Activated naive CD4-positive, alpha-beta T cell treated with anti-CD3 and anti-CD28 coated beads for 36 hours (primary cell): ENCODE results near the gene COL10A1. TPM values are rescaled to one million over a fixed set of nuclear protein-coding genes. Genes with fewer than 3 reads are reported as not detected.

ENCODE experiments used
- CTCF ChIA-PET: fragments of 350-600 bp; sonication (Branson Sonifier 250); formaldehyde crosslinking; loops from one replicate; lab custom pipeline; 2021; ENCODE audit warnings: antibody characterized with exemption; lab: Charles Lee
- DNase-seq: peaks from one replicate; pipeline ENCODE4 v3.0.0-alpha.2; 2020
- H3K27ac Mint-ChIP-seq: one replicate; pipeline ENCODE4 v1.8.0; 2021; ENCODE audit warnings: mild to moderate bottlenecking, mixed read lengths
- H3K27me3 Mint-ChIP-seq: one replicate; pipeline ENCODE4 v1.8.0; 2021; ENCODE audit warnings: low read depth, mixed read lengths
- H3K36me3 Mint-ChIP-seq: one replicate; pipeline ENCODE4 v1.8.0; 2021; ENCODE audit warnings: low read depth, mixed read lengths
- H3K4me1 Mint-ChIP-seq: one replicate; pipeline ENCODE4 v1.8.0; 2021; ENCODE audit warnings: low read depth, mixed read lengths
- H3K4me3 Mint-ChIP-seq: one replicate; pipeline ENCODE4 v1.8.0; 2021; ENCODE audit warnings: mild to moderate bottlenecking, moderate library complexity, mixed read lengths
- H3K9me3 Mint-ChIP-seq: one replicate; pipeline ENCODE4 v1.8.0; 2021; ENCODE audit warnings: mixed read lengths
- intact Hi-C: fragments of 100-400 bp; cut with micrococcal nuclease; formaldehyde crosslinking; loops from one replicate; pipeline ENCODE4 v1.15.1; 2023
- total RNA-seq, 2 experiments: library from RNA; stranded (reverse); gene quantifications; one replicate each; pipeline ENCODE4 v1.2.3, GENCODE V29; 2021

COL10A1 gene
- total RNA-seq, 2 experiments from 2014 or later = not detected

GRCh38 chr6:116154887-116155286, 29.0 kb upstream of the COL10A1 start:
- H3K27ac Mint-ChIP-seq = no peak overlapping the region
- CTCF ChIA-PET = no interaction called here
- no peak for DNase-seq

GRCh38 chr6:116152620-116153019, 26.7 kb upstream of the COL10A1 start:
- intact Hi-C loops = no loop called here
- DNase-seq = no peak
- H3K27me3 Mint-ChIP-seq = no peaks in the 10 kb centered on the region
- H3K4me1 Mint-ChIP-seq = peaks cover 5% of the 10 kb centered on the region
- H3K4me3 Mint-ChIP-seq = no peak overlapping the region
- no peak overlapping the region for H3K27ac Mint-ChIP-seq
- no peaks in the 10 kb centered on the region for H3K9me3 Mint-ChIP-seq
- peaks cover 11% of the 10 kb centered on the region for H3K36me3 Mint-ChIP-seq
- CTCF ChIA-PET = no interaction called here

More at GRCh38 chr6:116154887-116155286, 29.0 kb upstream of the COL10A1 start:
- H3K9me3 Mint-ChIP-seq = peaks cover 4% of the 10 kb centered on the region
- no peaks in the 10 kb centered on the region for H3K27me3 Mint-ChIP-seq
- peaks cover 23% of the 10 kb centered on the region for H3K36me3 Mint-ChIP-seq
- H3K4me3 Mint-ChIP-seq = no peak overlapping the region
- intact Hi-C loops = no loop called here
- H3K4me1 Mint-ChIP-seq = peaks cover 5% of the 10 kb centered on the region

DNA sequence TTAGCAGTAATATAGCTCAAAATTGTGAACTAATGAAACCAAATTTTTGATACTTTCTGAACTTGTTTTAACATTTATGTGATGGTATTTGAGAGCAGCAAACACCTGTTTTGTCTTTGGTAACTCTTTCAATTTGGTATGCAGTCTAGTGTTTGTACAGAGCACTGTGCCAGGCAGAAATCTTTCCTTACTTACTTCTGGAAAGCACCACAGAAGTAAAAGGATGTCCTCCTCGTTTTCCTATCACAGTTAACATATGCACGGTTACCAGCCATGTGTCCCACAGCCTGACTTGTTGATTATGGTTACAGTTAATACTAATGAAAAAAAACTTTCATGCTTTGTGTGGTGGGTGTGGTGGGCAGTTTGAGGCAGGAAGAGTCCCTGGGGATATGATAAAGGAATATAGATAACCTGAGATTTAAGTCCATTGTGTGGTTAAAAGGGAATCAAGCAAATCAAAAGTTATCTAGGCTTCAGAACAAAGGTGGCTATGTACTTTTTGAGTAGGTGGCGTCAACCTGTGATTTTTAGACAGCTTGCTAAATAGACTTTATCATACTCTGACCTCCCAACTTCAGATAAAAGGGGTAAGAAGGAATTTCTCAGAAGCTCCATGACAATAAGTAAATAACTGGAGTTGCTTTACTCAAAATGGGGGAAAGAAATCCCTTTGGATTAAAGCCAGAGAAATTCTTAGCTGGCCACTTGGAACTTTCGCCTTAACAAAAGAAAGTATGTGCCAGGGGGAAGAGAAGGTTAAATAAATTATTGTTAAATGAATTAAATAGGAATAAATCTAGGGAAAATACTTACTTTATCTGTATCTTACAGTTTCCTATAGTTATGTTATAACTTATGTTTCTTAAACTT, 20.1 kb upstream of the COL10A1 start:
- Mint-ChIP-seq H3K9me3 (no peaks in the 10 kb centered on the region), H3K36me3 (peaks cover 6% of the 10 kb centered on the region), H3K27ac (no peak overlapping the region), H3K4me3 (no peak overlapping the region), H3K27me3 (no peaks in the 10 kb centered on the region), H3K4me1 (no peaks in the 10 kb centered on the region)
- CTCF ChIA-PET = interaction anchor here (0.7 kb wide), 1 partner anchor 32 kb away, joined by 3 read pairs; no protein-coding TSS in a partner anchor
- DNase-seq = no peak
- intact Hi-C loops = loop anchor here (10.0 kb wide), 1 partner anchor 861 kb away; no protein-coding TSS in a partner anchor

- CTCF ChIA-PET = no interaction called here
- intact Hi-C loops = loop anchor here (10.0 kb wide), 1 partner anchor 860 kb away; no protein-coding TSS in a partner anchor
- Mint-ChIP-seq H3K36me3 (peaks cover 7% of the 10 kb centered on the region), H3K4me1 (no peaks in the 10 kb centered on the region), H3K27me3 (no peaks in the 10 kb centered on the region), H3K4me3 (no peak overlapping the region), H3K27ac (no peak overlapping the region), H3K9me3 (no peaks in the 10 kb centered on the region)
- no peak for DNase-seq
Measured at GRCh38 chr6:116144605-116145004, 18.7 kb upstream of the COL10A1 start.

DNA sequence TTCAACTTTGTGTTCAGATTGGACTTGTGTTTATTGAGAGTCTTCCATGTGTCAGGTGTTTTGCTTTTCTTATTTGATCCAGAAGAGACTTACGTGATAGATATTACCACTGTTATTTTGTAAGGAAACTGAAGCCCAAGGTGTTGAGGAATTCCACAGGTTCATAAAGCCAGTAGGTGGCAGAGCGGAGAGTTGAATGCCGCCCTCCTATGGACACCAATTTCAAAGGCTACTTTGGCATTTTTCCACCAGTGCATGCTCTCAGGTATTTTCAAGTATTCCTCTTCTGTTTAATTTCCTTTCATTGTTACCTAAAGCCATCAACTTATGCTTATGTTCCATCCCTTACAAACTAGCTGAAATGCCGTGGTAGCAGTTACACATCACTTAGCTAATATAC, 14.0 kb upstream of the COL10A1 start:
- intact Hi-C loops = loop anchor here (10.0 kb wide), 1 partner anchor 855 kb away; no protein-coding TSS in a partner anchor
- H3K9me3 Mint-ChIP-seq = no peaks in the 10 kb centered on the region
- H3K4me1 Mint-ChIP-seq = peaks cover 5% of the 10 kb centered on the region
- CTCF ChIA-PET = no interaction called here
- no peak overlapping the region for H3K27ac Mint-ChIP-seq
- no peak for DNase-seq
- H3K4me3 Mint-ChIP-seq = no peak overlapping the region
- no peaks in the 10 kb centered on the region for H3K27me3 Mint-ChIP-seq
- H3K36me3 Mint-ChIP-seq = peaks cover 11% of the 10 kb centered on the region

GRCh38 chr6:116136933-116137340, 11.0 kb upstream of the COL10A1 start:
- intact Hi-C loops = no loop called here
- CTCF ChIA-PET = no interaction called here
- H3K4me3 Mint-ChIP-seq = no peak overlapping the region
- DNase-seq = no peak
- H3K36me3 Mint-ChIP-seq = peaks cover 12% of the 10 kb centered on the region
- no peaks in the 10 kb centered on the region for H3K9me3 Mint-ChIP-seq
- no peaks in the 10 kb centered on the region for H3K27me3 Mint-ChIP-seq
- H3K27ac Mint-ChIP-seq = no peak overlapping the region
- peaks cover 5% of the 10 kb centered on the region for H3K4me1 Mint-ChIP-seq

DNA sequence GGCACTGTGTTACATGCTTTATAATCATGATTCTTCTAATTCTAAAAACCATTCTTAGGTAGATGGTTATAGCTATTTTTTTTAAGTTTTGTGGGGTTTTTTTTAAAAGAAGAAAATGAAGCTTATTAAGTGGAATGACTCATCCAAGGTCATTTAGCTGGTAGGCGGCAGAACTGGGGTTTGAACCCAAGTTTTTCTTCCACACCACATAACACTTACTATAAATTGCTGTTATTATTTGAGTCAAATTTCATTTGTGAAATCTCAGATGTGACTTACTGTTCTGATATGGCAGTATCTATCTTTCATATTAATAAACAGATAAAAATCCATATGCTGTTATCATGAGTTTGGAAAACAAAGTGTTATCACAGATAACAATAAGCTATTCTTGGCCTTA, 10.4 kb upstream of the COL10A1 start:
- H3K4me1 Mint-ChIP-seq = peaks cover 5% of the 10 kb centered on the region
- intact Hi-C loops = no loop called here
- no peak overlapping the region for H3K4me3 Mint-ChIP-seq
- no peaks in the 10 kb centered on the region for H3K27me3 Mint-ChIP-seq
- peaks cover 17% of the 10 kb centered on the region for H3K36me3 Mint-ChIP-seq
- H3K27ac Mint-ChIP-seq = no peak overlapping the region
- CTCF ChIA-PET = no interaction called here
- DNase-seq = no peak
- no peaks in the 10 kb centered on the region for H3K9me3 Mint-ChIP-seq

GRCh38 chr6:116133453-116133852, 7.5 kb upstream of the COL10A1 start:
- CTCF ChIA-PET = no interaction called here
- H3K36me3 Mint-ChIP-seq = peaks cover 17% of the 10 kb centered on the region
- H3K27ac Mint-ChIP-seq = no peak overlapping the region
- H3K9me3 Mint-ChIP-seq = no peaks in the 10 kb centered on the region
- intact Hi-C loops = no loop called here
- H3K4me1 Mint-ChIP-seq = peaks cover 5% of the 10 kb centered on the region
- no peak overlapping the region for H3K4me3 Mint-ChIP-seq
- H3K27me3 Mint-ChIP-seq = no peaks in the 10 kb centered on the region
- DNase-seq = no peak

GRCh38 chr6:116127771-116128493, 2.0 kb upstream of the COL10A1 start:
- intact Hi-C loops = no loop called here
- H3K36me3 Mint-ChIP-seq = peaks cover 10% of the 10 kb centered on the region
- no peaks in the 10 kb centered on the region for H3K9me3 Mint-ChIP-seq
- H3K4me3 Mint-ChIP-seq = no peak overlapping the region
- H3K4me1 Mint-ChIP-seq = peaks cover 4% of the 10 kb centered on the region
- CTCF ChIA-PET = interaction anchor here (0.6 to 1.1 kb wide), 3 partner anchors 15 to 25 kb away, joined by 3 to 4 read pairs (median 3); no protein-coding TSS in a partner anchor
- no peaks in the 10 kb centered on the region for H3K27me3 Mint-ChIP-seq
- no peak for DNase-seq
- H3K27ac Mint-ChIP-seq = no peak overlapping the region

- Mint-ChIP-seq H3K4me1 (no peaks in the 10 kb centered on the region), H3K27me3 (no peaks in the 10 kb centered on the region), H3K36me3 (peaks cover 10% of the 10 kb centered on the region), H3K4me3 (no peak overlapping the region), H3K9me3 (no peaks in the 10 kb centered on the region), H3K27ac (no peak overlapping the region)
- intact Hi-C loops = no loop called here
- no peak for DNase-seq
- CTCF ChIA-PET = no interaction called here
Measured at GRCh38 chr6:116120430-116120829, 5.5 kb downstream of the COL10A1 start.

DNA sequence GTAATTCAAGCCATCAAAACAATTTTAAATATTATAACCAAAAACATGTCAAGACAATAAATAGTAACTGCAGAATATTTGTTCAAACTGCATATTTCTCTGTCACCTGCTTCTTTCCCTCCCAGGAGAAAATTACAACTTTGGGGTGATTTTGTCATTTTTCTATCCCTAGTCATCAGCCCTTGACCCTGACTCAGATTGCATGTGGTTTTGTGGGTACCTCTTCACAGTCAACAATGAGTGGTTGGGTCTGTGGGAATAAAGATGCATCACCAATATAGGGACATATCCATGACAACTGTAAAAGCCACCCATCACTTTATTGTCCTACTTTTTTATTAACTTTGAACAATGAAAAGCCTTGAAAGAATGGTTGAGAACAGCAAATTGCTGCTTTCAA, 7.3 kb downstream of the COL10A1 start:
- no peak for DNase-seq
- Mint-ChIP-seq H3K9me3 (no peaks in the 10 kb centered on the region), H3K4me1 (no peaks in the 10 kb centered on the region), H3K27ac (no peak overlapping the region), H3K36me3 (peaks cover 21% of the 10 kb centered on the region), H3K4me3 (no peak overlapping the region), H3K27me3 (no peaks in the 10 kb centered on the region)
- intact Hi-C loops = no loop called here
- CTCF ChIA-PET = no interaction called here

DNA sequence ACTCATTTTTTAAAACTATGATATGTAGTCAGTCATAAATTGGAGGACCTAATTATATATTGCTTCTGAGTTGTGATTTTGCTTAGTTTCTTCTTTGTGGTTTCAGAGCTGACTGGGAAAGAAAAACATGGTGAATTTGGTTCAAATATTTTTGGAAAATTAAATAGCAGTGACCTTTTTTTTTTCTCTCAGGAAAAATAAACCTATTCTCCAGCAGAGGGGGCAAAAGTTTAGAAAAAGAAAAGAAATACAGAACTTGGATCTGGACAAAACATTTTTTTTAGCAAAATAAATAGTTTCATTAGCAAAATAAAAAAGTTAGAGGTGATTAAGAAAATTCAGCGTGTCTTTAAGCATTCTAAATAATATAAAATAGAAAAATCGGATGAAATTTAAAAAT, 10.2 kb downstream of the COL10A1 start:
- CTCF ChIA-PET = interaction anchor here (0.6 to 0.8 kb wide), 2 partner anchors 11 to 26 kb away, joined by 3 to 5 read pairs; no protein-coding TSS in a partner anchor
- no peak overlapping the region for H3K4me3 Mint-ChIP-seq
- no peaks in the 10 kb centered on the region for H3K27me3 Mint-ChIP-seq
- peaks cover 38% of the 10 kb centered on the region for H3K36me3 Mint-ChIP-seq
- no peak overlapping the region for H3K27ac Mint-ChIP-seq
- no peak for DNase-seq
- intact Hi-C loops = no loop called here
- H3K9me3 Mint-ChIP-seq = no peaks in the 10 kb centered on the region
- no peaks in the 10 kb centered on the region for H3K4me1 Mint-ChIP-seq
